Measurements from ENCODE around the gene PCDHGB5. TPM values are rescaled to one million over a fixed set of nuclear protein-coding genes. Genes with fewer than 3 reads are reported as not detected.
"Not testable (repeated sequence)": the region's sequence is repeated elsewhere in the genome, so short reads cannot be mapped to it uniquely, and the experiment has no call there.

PCDHGB5 gene
- total RNA-seq, 1 donor from 2014 or later: 9.3 TPM

DNA sequence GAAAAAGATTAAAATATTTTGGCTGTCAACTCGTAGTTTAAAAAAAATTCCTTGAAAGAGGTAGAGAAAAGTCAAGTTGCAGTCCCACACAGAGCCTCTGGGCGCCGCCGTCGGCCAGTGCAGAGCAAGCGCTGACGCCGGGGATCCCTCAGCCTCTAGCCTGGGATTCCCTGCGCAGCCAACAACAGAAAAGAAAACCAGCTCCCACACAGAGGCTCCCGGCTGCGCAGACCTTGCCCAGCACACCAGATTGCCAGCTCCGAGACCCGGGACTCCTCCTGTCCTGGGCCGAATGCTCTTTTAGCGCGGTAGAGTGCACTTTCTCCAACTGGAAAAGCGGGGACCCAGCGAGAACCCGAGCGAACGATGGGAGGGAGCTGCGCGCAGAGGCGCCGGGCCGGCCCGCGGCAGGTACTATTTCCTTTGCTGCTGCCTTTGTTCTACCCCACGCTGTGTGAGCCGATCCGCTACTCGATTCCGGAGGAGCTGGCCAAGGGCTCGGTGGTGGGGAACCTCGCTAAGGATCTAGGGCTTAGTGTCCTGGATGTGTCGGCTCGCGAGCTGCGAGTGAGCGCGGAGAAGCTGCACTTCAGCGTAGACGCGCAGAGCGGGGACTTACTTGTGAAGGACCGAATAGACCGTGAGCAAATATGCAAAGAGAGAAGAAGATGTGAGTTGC is 19.9 kb downstream of the PCDHGB5 start, which contains the start of gene PCDHGB7:
Gene PCDHGB7, plus strand, starts transcription at position 184 of the 679 bp plus-strand sequence. Its CDS starts 183 bp downstream, at position 367.
- H3K4me1 Mint-ChIP-seq (ENCODE audit: low read depth, unreplicated experiment): not testable (repeated sequence)
- Mint-ChIP-seq H3K4me3 (ENCODE audit: unreplicated experiment) (peak within 1 kb of the TSS; percentile 92), H3K27me3 (ENCODE audit: unreplicated experiment) (peaks cover 30% of the 10 kb centered on the region), H3K27ac (ENCODE audit: unreplicated experiment) (peak within 1 kb of the TSS; percentile 94), H3K9me3 (ENCODE audit: unreplicated experiment) (peaks cover 69% of the 10 kb centered on the region), H3K36me3 (ENCODE audit: unreplicated experiment) (peaks cover 81% of the 10 kb centered on the region)
- DNase-seq: peak; percentile 74
- TF ChIP-seq, protein P1, sequence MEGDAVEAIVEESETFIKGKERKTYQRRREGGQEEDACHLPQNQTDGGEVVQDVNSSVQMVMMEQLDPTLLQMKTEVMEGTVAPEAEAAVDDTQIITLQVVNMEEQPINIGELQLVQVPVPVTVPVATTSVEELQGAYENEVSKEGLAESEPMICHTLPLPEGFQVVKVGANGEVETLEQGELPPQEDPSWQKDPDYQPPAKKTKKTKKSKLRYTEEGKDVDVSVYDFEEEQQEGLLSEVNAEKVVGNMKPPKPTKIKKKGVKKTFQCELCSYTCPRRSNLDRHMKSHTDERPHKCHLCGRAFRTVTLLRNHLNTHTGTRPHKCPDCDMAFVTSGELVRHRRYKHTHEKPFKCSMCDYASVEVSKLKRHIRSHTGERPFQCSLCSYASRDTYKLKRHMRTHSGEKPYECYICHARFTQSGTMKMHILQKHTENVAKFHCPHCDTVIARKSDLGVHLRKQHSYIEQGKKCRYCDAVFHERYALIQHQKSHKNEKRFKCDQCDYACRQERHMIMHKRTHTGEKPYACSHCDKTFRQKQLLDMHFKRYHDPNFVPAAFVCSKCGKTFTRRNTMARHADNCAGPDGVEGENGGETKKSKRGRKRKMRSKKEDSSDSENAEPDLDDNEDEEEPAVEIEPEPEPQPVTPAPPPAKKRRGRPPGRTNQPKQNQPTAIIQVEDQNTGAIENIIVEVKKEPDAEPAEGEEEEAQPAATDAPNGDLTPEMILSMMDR (IDR thresholded peaks at IDR 0.05; ENCODE audit: partially characterized antibody, unreplicated experiment): peak; percentile 53

DNA sequence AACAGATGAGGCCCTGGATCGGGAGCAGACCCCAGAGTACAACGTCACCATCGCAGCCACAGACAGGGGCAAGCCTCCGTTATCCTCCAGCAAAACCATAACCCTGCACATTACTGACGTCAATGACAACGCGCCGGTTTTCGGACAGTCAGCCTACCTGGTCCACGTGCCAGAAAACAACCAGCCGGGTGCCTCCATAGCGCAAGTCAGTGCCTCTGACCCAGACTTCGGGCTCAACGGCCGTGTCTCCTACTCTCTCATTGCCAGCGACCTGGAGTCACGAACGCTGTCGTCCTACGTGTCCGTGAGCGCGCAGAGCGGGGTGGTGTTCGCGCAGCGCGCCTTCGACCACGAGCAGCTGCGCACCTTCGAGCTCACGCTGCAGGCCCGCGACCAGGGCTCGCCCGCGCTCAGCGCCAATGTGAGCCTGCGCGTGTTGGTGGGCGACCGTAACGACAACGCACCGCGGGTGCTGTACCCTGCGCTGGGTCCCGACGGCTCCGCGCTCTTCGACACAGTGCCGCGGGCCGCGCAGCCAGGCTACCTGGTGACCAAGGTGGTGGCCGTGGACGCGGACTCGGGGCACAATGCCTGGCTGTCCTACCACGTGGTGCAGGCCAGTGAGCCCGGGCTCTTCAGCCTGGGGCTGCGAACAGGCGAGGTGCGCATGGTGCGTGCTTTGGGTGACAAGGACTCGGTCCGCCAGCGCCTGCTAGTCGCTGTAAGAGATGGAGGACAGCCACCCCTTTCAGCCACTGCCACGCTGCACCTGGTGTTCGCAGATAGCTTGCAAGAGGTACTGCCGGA is 21.5 kb downstream of the PCDHGB5 start:
- peak overlapping the region; percentile 24 for H3K27ac Mint-ChIP-seq (ENCODE audit: unreplicated experiment)
- DNase-seq: no peak
- peaks cover 27% of the 10 kb centered on the region for H3K27me3 Mint-ChIP-seq (ENCODE audit: unreplicated experiment)
- H3K9me3 Mint-ChIP-seq (ENCODE audit: unreplicated experiment): peaks cover 66% of the 10 kb centered on the region
- peak overlapping the region; percentile 92 for H3K4me3 Mint-ChIP-seq (ENCODE audit: unreplicated experiment)
- TF ChIP-seq, protein P1 (IDR thresholded peaks at IDR 0.05; ENCODE audit: partially characterized antibody, unreplicated experiment): no peak
- H3K36me3 Mint-ChIP-seq (ENCODE audit: unreplicated experiment): peaks cover 78% of the 10 kb centered on the region
- no peaks in the 10 kb centered on the region for H3K4me1 Mint-ChIP-seq (ENCODE audit: low read depth, unreplicated experiment)

DNA sequence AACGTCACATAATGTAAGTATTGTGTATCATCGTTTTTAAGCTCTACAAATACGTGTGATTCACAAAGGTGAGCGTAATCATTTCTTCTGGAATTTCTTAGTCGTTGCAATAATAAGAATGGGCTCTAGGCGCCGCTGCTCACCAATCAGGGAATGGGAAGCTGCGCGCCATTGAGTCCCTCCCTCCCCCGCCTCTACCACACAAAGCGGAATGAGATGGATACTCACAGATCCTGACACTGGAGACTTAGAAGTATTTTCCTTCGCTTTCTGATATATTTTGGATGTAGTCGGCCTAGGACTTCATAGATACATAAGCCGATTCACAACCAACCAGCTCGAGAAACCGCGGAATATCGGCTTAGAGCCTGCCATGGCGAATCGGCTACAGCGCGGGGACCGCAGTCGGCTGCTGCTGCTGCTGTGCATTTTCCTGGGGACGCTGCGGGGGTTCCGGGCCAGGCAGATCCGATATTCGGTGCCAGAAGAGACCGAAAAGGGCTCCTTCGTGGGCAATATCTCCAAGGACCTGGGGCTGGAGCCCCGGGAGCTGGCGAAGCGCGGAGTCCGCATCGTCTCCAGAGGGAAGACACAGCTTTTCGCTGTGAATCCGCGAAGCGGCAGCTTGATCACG is 23.2 kb downstream of the PCDHGB5 start, which contains the start of gene PCDHGA11:
Gene PCDHGA11, plus strand, starts transcription at position 197 of the 634 bp plus-strand sequence. Its CDS starts 177 bp downstream, at position 374.
- DNase-seq: no peak
- H3K36me3 Mint-ChIP-seq (ENCODE audit: unreplicated experiment): peaks cover 79% of the 10 kb centered on the region
- TF ChIP-seq, protein P1 (IDR thresholded peaks at IDR 0.05; ENCODE audit: partially characterized antibody, unreplicated experiment): peak; percentile 38
- no peaks in the 10 kb centered on the region for H3K4me1 Mint-ChIP-seq (ENCODE audit: low read depth, unreplicated experiment)
- peaks cover 54% of the 10 kb centered on the region for H3K9me3 Mint-ChIP-seq (ENCODE audit: unreplicated experiment)
- H3K27ac Mint-ChIP-seq (ENCODE audit: unreplicated experiment): no peak within 1 kb of the TSS
- peaks cover 23% of the 10 kb centered on the region for H3K27me3 Mint-ChIP-seq (ENCODE audit: unreplicated experiment)
- peak within 1 kb of the TSS; percentile 70 for H3K4me3 Mint-ChIP-seq (ENCODE audit: unreplicated experiment)

DNA sequence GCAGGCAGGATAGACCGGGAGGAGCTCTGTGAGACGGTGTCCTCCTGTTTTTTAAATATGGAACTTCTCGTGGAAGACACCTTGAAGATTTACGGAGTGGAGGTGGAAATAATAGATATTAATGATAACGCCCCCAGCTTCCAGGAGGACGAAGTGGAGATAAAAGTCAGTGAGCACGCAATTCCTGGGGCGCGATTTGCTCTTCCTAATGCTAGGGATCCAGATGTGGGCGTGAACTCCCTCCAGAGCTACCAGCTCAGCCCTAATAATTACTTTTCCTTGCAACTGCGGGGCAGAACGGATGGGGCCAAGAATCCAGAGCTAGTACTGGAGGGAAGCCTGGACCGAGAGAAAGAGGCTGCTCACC is 23.7 kb downstream of the PCDHGB5 start:
- TF ChIP-seq, protein P1 (IDR thresholded peaks at IDR 0.05; ENCODE audit: partially characterized antibody, unreplicated experiment): no peak
- Mint-ChIP-seq H3K4me1 (ENCODE audit: low read depth, unreplicated experiment) (no peaks in the 10 kb centered on the region), H3K36me3 (ENCODE audit: unreplicated experiment) (peaks cover 84% of the 10 kb centered on the region), H3K9me3 (ENCODE audit: unreplicated experiment) (peaks cover 54% of the 10 kb centered on the region), H3K4me3 (ENCODE audit: unreplicated experiment) (peak overlapping the region; percentile 70), H3K27ac (ENCODE audit: unreplicated experiment) (no peak overlapping the region), H3K27me3 (ENCODE audit: unreplicated experiment) (peaks cover 23% of the 10 kb centered on the region)
- DNase-seq: no peak
